ENCODE measurements around the gene NHLRC1. TPM values are rescaled to one million over a fixed set of nuclear protein-coding genes. Genes with fewer than 3 reads are reported as not detected.

Gene NHLRC1
- total and polyA plus RNA-seq, 10 of the 15 experiments (the other 5 are each of a cell fraction or from before 2014, with no cell fraction given): 0.04 to 0.22 (median 0.12) TPM; not detected in 2

GRCh38 chr6:18100296-18100695, 22.2 kb downstream of the NHLRC1 start (continued):
- TF ChIP-seq STAT3 (IDR thresholded peaks at IDR 0.05; ENCODE audit: low read depth, low read length): no peak

DNA sequence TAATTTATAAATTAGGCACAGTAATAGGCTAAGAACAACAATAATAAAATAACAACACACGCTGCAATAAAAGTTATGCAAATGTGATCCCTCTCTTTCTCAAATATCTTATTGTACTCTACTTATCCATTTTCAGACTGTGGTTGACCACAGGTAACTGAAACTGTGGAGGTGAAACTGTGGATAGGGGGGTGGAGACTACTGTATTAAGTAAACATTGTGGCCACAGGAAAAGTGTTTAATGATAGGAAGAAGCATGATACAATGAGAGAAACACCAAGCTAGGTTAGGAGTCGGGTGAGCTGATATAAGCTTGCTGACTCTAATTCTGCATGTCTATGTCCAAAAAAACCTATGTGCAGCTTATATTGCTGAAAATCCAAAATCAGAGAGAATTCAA, 23.0 kb downstream of the NHLRC1 start:
- Histone ChIP-seq H3K79me2 (ENCODE audit: control insufficient read depth, insufficient read depth, low read length) (no peaks in the 10 kb centered on the region), H4K20me1 (ENCODE audit: control insufficient read depth, insufficient read depth) (no peaks in the 10 kb centered on the region), H3K9ac (ENCODE audit: control insufficient read depth, insufficient read depth, low read length) (no peak overlapping the region), H3K27me3 (replicated peaks in 1 of 2; ENCODE audit: control insufficient read depth in 2 of 2, insufficient read depth in 2 of 2, low read length in 1 of 2) (no peaks in the 10 kb centered on the region), H2AFZ (ENCODE audit: control insufficient read depth, low read depth, low read length) (no peak overlapping the region), H3K4me2 (ENCODE audit: control insufficient read depth, insufficient read depth) (no peak overlapping the region), H3K27ac (ENCODE audit: control insufficient read depth, insufficient read depth) (no peak overlapping the region), H3K36me3 (ENCODE audit: control insufficient read depth in 2 of 2, insufficient read depth in 2 of 2, low read length in 1 of 2) (no peaks in the 10 kb centered on the region), H3K4me3 (no peak overlapping the region), H3K4me1 (ENCODE audit: control insufficient read depth, insufficient read depth, low read length) (no peaks in the 10 kb centered on the region), H3K9me3 (replicated peaks; ENCODE audit: control insufficient read depth, insufficient read depth, low read length) (no peaks in the 10 kb centered on the region)
- BruUV-seq (replicated peaks): no TSS peak
- SMC1A ChIA-PET (ENCODE audit: uncharacterized antibody, unreplicated experiment): interaction anchor here (1.0 to 1.1 kb wide), 2 partner anchors 8 to 214 kb away, joined by 3 read pairs; no protein-coding TSS in a partner anchor
- in situ Hi-C loops (cut with MboI) (no loop called here), intact Hi-C loops (cut with micrococcal nuclease; ENCODE audit: unreplicated experiment) (no loop called here)
- FAIRE-seq: no peak
- no peak for TF ChIP-seq RBBP5 (conservative IDR thresholded peaks at IDR 0.05)
- TF ChIP-seq EZH2 (IDR thresholded peaks at IDR 0.05; ENCODE audit: borderline replicate concordance, control insufficient read depth, low read depth, low read length): no peak
- TF ChIP-seq HDGF (IDR thresholded peaks at IDR 0.05): no peak
- TF ChIP-seq BACH1 (IDR thresholded peaks at IDR 0.05; ENCODE audit: borderline replicate concordance): no peak
- no peak for TF ChIP-seq SUZ12 (IDR thresholded peaks at IDR 0.05; ENCODE audit: unreplicated experiment)
- no peak for TF ChIP-seq ZNF274 (IDR thresholded peaks at IDR 0.05; ENCODE audit: insufficient read depth, insufficient read length)
- no peak for TF ChIP-seq TCF12 (IDR thresholded peaks at IDR 0.05; ENCODE audit: low read depth, low read length)
- no peak for TF ChIP-seq CBFB (IDR thresholded peaks at IDR 0.05; ENCODE audit: low read depth)
- TF ChIP-seq ATF3 (IDR thresholded peaks at IDR 0.05; ENCODE audit: borderline replicate concordance, extremely low read depth, low read depth, low read length): no peak
- no peak for TF ChIP-seq ZNF217 (IDR thresholded peaks at IDR 0.05)
- TF ChIP-seq, protein P1, sequence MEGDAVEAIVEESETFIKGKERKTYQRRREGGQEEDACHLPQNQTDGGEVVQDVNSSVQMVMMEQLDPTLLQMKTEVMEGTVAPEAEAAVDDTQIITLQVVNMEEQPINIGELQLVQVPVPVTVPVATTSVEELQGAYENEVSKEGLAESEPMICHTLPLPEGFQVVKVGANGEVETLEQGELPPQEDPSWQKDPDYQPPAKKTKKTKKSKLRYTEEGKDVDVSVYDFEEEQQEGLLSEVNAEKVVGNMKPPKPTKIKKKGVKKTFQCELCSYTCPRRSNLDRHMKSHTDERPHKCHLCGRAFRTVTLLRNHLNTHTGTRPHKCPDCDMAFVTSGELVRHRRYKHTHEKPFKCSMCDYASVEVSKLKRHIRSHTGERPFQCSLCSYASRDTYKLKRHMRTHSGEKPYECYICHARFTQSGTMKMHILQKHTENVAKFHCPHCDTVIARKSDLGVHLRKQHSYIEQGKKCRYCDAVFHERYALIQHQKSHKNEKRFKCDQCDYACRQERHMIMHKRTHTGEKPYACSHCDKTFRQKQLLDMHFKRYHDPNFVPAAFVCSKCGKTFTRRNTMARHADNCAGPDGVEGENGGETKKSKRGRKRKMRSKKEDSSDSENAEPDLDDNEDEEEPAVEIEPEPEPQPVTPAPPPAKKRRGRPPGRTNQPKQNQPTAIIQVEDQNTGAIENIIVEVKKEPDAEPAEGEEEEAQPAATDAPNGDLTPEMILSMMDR (IDR thresholded peaks at IDR 0.05 in 2 of 3, conservative IDR thresholded peaks at IDR 0.05 in 1 of 3; ENCODE audit: control insufficient read depth in 2 of 3, extremely low read depth in 1 of 3, insufficient read depth in 1 of 3, low read depth in 3 of 3, low read length in 3 of 3): no peak
- TF ChIP-seq, protein P2, sequence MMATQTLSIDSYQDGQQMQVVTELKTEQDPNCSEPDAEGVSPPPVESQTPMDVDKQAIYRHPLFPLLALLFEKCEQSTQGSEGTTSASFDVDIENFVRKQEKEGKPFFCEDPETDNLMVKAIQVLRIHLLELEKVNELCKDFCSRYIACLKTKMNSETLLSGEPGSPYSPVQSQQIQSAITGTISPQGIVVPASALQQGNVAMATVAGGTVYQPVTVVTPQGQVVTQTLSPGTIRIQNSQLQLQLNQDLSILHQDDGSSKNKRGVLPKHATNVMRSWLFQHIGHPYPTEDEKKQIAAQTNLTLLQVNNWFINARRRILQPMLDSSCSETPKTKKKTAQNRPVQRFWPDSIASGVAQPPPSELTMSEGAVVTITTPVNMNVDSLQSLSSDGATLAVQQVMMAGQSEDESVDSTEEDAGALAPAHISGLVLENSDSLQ (IDR thresholded peaks at IDR 0.05): no peak
- TF ChIP-seq, protein P3, sequence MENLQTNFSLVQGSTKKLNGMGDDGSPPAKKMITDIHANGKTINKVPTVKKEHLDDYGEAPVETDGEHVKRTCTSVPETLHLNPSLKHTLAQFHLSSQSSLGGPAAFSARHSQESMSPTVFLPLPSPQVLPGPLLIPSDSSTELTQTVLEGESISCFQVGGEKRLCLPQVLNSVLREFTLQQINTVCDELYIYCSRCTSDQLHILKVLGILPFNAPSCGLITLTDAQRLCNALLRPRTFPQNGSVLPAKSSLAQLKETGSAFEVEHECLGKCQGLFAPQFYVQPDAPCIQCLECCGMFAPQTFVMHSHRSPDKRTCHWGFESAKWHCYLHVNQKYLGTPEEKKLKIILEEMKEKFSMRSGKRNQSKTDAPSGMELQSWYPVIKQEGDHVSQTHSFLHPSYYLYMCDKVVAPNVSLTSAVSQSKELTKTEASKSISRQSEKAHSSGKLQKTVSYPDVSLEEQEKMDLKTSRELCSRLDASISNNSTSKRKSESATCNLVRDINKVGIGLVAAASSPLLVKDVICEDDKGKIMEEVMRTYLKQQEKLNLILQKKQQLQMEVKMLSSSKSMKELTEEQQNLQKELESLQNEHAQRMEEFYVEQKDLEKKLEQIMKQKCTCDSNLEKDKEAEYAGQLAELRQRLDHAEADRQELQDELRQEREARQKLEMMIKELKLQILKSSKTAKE (IDR thresholded peaks at IDR 0.05; ENCODE audit: low read depth, poor library complexity, severe bottlenecking): no peak
- CTCF ChIA-PET: interaction anchor here (1.3 kb wide), 1 partner anchor 159 kb away, joined by 5 read pairs; no protein-coding TSS in a partner anchor
- DNase-seq (ENCODE audit: low read depth, low spot score): no peak
- no peak for ATAC-seq
- WGBS (ENCODE audit: insufficient coverage, insufficient replicate concordance, low lambda C conversion rate, missing lambda C conversion rate): 80% methylated on average over 2 of the region's 2 CpGs
- RAD21 ChIA-PET (ENCODE audit: unreplicated experiment): no interaction called here
- POLR2A ChIA-PET: no interaction called here

Measured in GM12878 (cell line).